ENCODE data around the gene AJAP1.

- TF ChIP-seq EZH2phosphoT487 (IDR thresholded peaks at IDR 0.05; ENCODE audit: unreplicated experiment), result no peak
- no peak for TF ChIP-seq CTCF (conservative IDR thresholded peaks at IDR 0.05; ENCODE audit: low read depth in 2 of 2)
- no peak for TF ChIP-seq JUNB (IDR thresholded peaks at IDR 0.05; ENCODE audit: unreplicated experiment)
- TF ChIP-seq, protein P1, sequence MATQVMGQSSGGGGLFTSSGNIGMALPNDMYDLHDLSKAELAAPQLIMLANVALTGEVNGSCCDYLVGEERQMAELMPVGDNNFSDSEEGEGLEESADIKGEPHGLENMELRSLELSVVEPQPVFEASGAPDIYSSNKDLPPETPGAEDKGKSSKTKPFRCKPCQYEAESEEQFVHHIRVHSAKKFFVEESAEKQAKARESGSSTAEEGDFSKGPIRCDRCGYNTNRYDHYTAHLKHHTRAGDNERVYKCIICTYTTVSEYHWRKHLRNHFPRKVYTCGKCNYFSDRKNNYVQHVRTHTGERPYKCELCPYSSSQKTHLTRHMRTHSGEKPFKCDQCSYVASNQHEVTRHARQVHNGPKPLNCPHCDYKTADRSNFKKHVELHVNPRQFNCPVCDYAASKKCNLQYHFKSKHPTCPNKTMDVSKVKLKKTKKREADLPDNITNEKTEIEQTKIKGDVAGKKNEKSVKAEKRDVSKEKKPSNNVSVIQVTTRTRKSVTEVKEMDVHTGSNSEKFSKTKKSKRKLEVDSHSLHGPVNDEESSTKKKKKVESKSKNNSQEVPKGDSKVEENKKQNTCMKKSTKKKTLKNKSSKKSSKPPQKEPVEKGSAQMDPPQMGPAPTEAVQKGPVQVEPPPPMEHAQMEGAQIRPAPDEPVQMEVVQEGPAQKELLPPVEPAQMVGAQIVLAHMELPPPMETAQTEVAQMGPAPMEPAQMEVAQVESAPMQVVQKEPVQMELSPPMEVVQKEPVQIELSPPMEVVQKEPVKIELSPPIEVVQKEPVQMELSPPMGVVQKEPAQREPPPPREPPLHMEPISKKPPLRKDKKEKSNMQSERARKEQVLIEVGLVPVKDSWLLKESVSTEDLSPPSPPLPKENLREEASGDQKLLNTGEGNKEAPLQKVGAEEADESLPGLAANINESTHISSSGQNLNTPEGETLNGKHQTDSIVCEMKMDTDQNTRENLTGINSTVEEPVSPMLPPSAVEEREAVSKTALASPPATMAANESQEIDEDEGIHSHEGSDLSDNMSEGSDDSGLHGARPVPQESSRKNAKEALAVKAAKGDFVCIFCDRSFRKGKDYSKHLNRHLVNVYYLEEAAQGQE (IDR thresholded peaks at IDR 0.05; ENCODE audit: unreplicated experiment), result no peak
Measured at GRCh38 chr1:4684136-4684535, 29.7 kb downstream of the AJAP1 start.

Measured in GM23338 (cell line).